CD4-positive, alpha-beta T cell treated with Interferon gamma for 1 hour (primary cell): Measurements from ENCODE around the gene LRRK2.
"Not testable (repeated sequence)": the region's sequence is repeated elsewhere in the genome, so short reads cannot be mapped to it uniquely, and the experiment has no call there.

Experiments
- DNase-seq: peaks from one replicate; pipeline ENCODE4 v3.0.0-alpha.2; 2020

The LRRK2 gene

DNA sequence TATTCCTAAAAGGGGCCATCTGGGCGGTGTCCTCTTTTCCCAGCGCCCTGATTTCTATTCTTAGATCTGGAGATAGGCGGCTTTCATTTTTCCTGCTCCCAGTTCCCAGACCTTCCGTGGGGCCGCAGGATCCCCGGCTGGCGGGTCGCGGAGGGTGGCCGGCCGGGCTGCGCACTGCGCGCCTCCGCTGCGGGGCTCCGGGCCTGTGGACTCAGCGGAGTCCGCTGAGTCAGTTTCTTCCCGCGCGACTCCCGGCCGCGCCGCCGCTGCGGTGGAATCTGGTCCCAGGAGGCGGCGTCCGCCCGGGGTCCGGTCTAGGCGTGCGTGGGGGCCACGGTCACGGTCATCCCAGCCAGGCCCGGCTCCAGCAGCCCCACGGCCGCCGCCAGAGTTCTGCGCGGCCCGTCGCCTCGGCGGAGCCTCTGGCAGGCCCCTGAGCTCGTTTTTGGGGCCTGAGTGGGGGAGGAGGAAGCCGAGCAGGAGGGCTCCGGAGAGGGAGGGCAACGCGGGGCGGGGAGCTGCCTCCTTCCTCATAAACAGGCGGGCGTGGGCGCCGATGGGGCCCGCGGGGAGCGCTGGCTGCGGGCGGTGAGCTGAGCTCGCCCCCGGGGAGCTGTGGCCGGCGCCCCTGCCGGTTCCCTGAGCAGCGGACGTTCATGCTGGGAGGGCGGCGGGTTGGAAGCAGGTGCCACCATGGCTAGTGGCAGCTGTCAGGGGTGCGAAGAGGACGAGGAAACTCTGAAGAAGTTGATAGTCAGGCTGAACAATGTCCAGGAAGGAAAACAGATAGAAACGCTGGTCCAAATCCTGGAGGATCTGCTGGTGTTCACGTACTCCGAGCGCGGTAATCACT, at the start of gene LRRK2:
Gene LRRK2 (plus strand): TSS at position 559 of the 853 bp plus-strand sequence. CDS start 135 bp downstream, at position 694.
- DNase-seq: peak; percentile 84

DNA sequence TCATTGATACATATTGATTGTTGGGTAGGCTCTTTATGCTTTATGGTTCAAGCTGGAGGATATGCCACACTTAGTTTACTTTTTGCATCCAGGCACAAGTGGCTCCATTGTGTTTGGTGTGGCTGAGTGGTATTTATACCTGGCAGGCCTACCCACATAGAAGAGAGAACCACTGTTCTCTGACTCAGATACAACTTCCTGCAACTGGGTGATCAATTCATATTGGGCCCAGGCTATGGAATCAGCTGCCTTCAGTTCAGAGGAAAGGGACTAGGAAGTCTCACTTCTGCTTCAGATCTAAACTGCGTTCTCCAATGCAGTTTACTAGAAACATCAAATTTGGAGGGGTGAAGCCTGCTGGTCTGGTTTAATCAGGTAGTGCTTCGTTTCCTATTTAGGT, 49.8 kb upstream of the LRRK2 start:
- DNase-seq: no peak

DNA sequence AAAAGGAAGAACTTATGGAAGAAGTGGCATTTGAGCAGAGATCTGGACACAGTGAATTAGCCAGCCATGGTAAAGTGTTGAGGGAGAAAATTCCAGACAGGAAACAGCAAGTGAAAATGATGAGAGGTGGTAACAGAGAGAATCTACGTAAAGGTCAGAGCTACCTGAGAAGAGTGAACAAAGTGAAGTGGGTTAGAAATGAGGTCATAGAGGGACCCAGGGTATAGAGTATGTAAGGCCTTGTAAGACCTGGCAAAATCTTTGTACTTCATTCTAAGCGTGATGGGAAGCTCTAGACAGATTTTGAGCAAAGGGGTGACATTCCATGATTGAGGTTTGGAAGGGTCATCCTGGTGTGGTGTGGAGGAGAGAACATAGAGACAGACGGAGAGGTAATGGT, 49.3 kb upstream of the LRRK2 start:
- DNase-seq: no peak

DNA sequence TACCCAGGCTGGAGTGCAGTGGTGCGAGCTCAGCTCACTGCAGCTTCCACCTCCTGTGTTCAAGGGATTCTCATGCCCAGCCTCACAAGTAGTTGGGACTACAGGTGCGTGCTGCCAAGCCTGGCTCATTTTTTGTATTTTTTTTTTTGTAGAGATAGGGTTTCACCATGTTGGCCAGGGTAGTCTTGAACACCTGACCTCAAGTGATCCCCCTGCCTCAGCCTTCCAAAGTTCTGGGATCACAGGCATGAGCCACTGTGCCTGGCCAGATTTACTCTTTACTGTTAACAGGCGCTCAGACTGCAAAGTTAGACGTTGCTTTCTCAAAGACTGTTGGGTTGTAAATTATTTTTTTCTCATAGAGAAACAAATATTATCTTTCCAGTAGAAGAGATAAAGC, 46.1 kb upstream of the LRRK2 start:
- no peak for DNase-seq

DNA sequence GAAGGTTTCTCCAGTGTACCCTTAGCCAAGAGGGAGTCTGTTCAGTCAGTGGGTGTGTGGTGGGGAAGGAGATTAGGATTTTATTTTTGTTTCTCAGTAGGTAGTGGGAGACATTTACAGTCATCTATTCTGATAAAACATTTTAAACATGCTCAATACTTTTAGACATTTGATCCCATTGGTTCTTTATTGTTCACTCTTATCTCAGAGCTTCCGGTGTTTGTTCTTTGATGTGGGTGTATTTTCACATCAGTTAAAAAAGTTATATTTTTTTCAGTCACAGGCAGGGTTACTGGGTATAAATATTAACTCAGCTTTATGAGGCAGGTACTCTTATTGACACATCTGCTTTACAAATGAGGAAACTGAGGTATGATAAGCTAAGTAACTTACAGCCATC, 43.3 kb upstream of the LRRK2 start:
- DNase-seq: no peak

DNA sequence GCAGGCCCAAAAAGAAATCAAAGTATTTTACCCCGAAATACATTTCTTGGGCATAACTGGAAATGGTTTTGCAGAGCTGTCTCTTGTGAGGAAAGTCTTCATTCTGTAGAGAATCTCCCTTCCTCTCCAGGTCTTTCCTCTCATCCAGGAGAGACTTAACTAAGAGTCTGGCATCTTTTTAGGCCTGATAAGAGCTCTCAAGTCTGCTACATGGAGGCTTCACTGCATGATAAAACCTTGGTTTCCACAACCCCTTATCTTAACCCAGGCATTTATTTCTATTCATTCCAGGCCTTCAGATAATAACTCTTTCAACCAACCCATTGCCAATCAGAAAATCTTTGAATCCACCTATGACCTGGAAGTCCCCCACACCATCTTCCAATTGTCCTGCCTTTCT, 41.1 kb upstream of the LRRK2 start:
- no peak for DNase-seq

DNA sequence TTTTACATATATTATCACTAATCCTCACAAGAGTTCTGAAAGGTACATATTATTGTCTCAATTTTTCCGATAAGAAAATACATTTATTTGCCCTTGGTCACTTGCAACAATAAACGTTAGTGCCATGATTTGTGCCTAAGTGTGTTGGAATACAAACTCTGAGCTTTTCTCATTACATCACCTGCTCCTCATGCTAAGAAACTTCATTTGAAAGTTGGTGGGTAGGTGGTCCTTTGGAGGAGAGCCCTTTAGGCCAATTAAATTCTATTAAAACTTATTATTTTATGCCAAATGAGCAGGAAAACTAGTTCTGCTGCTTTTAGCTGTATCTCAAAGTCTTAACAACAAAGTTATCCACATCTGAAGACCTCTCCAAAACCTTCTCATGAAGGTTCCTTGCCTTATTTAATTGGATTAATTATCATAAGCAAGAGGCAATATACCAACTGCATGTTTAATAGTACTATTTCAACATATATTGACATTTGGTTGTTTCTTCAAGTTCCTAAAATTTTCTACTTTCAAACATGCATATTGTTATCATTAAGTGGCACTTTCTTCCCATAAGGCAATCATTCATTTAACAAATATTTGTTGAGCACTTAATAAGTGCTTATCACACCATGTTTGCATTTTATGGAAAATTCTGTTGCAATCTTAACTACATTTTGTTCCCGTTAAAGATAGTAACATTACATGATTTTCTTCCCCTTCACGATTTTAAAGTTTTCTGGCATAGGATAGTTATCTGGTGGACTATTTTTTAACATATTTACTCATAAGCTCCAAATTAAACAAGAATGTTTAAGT, 40.1 kb upstream of the LRRK2 start:
- DNase-seq: no peak

DNA sequence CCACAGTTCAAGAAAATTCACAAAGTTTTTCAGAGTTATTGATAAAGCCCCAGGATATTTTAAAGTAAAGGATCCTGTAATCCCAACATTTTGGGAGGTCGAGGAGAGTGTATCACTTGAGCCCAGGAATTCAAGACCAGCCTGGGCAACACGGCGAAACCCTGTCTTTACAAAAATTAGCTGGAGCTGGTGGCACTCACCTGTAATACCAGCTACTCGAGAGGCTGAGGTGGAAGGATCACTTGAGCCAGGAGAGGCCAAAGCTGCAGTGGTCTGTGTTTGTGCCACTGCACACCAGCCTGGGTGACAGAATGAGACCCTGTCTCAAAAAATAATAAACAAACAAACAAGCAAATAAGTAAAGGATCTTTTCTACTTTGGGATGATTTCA, 39.5 kb upstream of the LRRK2 start:
- no peak for DNase-seq

DNA sequence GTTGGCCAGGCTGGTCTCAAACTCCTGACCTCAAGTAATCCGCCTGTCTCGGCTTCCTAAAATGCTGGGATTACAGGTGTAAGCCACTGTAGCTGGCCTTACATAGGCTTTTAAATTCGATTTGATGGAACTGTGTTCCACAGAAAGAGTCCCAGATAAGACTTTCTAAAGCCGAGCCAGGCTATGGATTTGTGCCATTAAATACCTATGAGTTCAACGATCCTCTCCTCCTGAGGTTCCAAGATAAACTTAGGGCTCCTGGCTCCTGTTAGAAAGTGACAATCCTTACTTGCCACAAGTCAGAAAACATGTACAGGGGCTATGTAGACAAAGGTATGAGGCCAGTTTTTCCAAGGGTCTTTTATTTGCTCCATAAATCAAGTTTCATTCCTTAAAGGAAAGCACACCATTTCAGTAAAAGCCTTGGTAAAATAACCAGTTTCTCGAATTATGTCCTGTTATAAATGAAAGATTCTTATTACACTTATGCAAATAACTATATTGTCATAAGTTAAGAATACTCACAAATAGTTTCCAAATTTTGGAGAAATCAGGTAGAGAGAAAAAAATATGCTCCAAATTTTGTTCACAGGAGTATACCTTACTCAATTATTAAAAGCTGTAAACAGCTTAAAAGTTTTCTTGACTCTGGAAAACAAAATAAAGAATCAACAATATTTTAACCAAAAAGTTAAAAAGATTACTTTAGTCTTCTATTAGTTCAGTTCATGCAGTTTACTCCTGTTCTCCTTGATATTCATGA, 36.1 kb upstream of the LRRK2 start:
- DNase-seq: no peak

DNA sequence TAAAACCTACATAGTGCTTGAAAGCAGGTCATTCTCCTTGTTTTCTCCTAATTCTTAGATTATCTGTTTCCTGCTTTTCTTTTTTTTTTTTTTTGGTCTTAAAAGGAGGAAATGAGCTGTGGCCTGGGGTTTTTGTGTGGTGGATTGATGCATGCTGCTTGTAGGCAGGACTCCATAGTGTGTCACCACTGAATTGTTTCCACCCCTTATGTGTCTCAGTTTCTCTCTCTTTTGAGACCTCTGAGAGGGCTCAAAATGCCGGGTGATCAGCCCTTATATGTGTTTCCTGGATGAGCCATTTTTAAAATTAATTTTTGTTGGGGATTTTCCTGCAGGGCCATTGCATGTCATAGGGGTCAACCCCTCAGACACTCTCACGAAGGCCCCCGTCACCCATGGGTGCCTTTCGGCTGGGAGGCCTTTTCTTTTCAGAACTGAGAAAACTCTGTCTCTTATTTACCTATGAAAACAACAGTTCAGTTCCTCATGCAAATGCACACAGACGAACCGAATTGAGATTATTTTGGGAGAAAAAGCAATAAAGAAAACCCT, 32.0 kb upstream of the LRRK2 start:
- DNase-seq: peak; percentile 18

DNA sequence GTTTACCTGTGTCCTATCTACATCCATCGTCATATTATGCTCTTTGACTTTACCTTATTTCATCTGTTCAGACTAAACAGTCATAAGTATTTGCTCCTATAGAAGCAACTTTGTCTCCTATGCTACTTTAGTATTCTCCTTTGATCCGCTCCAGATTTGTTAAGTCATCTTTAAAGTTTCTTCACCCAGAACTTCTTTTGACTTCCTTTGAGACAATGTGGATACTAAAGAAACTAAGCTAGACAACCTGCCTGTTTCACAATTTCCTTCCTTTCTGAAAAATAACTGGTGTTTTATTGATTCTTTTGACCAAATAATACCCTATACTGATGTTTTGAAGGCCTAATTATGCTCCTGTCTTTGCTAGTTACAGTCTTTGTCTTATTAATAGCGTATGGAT, 30.0 kb upstream of the LRRK2 start:
- DNase-seq: no peak

DNA sequence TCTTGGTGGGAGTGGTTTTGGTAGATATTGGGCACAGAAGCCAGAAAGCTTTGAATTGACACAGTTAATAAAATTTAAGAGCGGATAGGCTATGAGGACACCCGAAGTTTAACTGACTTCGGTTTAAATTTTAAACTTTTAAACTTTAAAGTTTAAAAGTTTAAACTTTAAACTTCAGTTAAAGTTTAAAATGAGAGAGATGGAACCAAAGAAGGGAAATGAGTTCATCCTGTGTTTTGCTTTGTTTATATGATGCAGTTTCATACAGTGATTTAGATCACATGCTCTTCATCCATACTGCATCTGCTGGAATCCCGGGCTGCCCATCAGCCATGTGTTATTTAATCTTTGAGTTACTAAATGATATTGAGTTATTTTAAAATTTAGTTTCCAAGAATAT, 27.2 kb upstream of the LRRK2 start:
- no peak for DNase-seq

DNA sequence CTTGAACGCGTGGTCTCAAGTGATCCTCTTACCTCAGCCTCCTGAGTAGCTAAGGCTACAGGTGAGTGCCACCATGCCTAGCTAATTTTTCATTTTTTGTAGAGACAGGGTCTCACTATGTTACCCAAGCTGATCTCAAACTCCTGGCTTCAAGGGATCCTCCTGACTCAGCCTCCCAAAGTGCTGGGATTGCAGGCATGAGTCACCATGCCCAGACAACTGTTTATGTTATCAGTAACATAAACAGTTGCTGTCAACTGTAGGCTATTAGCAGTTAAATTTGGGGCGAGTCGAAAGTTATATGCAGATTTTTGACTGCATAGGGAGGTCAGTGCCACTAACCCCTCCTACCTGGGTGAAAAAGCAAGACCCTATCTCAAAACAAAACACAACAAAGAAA, 26.2 kb upstream of the LRRK2 start:
- no peak for DNase-seq

DNA sequence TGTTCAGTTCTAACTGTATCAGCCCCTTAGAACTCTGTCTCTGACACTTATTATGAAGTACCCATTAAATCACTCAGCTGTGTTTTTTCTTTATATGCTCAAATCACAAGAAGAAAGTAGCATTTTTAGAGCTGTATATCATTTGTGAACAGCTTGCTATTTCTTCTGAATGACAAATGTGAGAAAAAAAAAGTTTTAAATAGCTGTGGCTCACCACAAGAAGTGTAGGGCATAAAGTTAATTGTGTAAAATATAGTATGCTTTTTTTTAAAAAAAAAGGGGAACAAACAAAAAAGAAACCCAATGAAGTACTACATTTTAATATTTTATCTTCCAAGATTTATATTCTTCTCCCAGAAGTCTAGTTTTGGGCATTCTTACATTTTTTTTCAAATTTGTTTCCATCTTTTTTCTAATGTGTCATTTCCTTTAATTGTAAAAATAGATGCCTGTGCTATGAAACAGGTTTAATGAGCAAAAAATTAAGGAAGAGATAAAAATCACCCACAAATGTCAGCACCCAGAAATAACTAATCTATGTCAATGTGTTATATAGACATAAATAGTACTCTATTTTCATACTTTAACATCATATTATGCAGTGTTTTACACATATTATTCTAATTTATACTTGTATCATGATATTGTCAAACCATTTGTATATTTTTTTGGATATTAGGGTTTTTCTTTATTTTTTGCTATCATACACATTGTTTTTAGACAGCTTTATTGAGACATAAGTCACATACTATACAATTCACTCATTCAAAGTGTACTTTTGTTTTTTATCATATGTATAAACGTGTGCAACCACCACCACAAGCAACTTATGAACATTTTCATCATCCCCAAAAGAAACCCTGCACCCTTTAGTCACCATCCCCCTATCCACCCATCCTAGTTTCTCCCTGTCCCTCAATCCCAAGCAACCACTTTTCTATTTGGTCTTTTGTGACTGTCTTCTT, 22.4 kb upstream of the LRRK2 start:
- DNase-seq: no peak

DNA sequence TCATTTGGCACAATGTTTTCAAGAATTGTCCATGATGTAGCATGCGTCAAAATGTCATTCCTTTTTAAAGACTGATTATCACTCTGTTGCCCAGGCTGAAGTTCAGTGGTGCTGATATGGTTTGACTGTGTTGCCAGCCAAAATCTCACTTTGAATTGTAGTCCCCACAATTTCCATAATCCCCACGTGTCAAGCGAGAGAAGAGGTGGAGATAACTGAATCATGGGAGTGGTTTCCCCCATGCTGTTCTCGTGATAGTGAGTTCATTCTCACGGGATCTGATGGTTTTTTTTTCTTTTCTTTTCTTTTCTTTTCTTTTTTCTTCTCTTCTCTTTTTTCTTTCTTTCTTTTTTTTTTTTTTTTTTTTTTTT, 21.8 kb upstream of the LRRK2 start:
- DNase-seq: no peak

DNA sequence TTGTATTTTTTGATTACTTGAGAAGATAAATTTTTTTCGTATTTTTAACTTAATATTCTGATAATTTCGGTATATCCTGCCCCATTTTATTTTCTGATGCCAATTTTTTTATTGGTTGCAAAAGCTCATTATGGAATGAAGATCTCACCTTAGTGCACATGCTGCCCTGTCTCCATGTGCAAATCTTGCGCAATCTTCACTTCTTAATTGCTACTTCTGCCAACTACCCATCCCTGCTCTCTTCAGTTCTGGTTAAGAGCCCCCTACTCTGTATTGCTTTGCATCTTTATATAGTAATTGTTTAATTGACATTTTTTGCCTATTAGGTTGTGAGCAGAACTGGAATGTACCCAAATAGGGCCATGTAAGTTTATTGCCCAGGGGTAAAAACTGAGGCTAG, 20.5 kb upstream of the LRRK2 start:
- no peak for DNase-seq

DNA sequence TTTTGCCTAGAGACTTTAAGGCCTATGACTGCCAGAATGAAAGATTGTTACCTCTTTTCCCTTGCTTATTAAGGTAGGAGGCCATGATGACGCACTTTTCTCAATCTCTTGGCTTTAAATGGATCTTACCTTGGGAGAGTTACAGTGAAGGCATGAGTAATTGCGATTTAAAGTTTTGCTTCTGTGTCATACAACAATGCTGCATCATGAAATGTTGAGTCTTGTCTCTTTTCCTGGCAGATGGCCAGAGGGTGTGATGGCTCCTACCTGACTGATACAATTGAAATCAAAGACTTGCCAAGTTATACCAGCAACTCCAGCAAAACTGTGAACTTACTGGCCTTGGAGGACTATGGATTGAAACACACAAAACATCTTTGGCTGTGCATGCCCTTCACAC, 17.2 kb upstream of the LRRK2 start:
- DNase-seq: no peak

DNA sequence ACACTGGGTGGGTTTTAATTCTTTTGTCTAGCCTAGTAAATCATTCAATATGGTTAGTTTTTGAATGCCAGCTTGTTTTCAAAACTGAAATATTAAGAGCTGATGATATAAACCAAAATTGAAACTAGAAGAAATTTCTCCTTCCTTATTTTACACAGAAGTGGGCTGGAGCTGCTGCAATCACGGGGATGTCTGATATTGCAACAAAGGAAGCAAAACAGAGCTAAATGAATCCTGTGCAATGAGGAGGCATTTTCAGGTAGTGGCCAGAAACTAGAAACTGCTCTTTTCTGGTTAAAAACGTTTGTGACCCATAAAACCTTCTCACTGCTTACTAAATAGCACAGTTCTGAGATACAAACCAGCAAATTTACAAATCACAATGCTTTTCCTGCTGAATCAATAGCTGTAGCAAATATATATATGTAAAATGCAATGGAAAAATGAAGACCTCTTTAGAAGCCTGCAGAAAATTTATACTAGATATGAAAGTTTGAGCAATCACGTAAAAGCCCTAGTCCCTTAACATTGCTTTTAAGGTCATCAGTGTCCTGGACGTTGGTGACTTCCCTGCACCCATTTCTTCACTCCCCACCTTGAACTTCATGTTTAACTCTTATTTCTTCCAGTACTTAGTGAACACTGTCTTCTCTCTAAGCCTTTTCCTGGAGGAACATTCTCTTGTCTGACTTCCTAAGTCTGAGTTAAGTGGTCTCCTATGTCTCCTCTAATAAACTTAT, 15.9 kb upstream of the LRRK2 start:
- DNase-seq: peak; percentile 39

DNA sequence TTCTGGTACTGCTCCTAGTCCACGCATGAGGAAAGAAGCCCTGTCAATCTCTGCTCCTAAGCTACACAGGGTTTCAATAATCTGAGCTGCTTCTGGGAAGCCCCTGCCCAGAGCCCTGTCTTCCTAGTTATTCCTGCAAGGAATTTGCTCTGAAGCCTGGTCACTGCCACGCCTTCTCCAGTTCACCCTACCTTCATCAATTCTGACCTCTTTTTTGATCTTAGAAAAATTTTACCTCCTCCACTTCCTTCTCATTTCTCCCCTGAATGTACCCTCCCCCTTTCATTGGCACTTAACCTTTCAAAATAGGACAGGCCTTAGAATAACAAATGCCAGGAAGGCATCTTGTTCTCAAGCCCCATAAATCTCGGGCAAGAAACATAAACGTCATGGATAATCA, 14.9 kb upstream of the LRRK2 start:
- DNase-seq: no peak

DNA sequence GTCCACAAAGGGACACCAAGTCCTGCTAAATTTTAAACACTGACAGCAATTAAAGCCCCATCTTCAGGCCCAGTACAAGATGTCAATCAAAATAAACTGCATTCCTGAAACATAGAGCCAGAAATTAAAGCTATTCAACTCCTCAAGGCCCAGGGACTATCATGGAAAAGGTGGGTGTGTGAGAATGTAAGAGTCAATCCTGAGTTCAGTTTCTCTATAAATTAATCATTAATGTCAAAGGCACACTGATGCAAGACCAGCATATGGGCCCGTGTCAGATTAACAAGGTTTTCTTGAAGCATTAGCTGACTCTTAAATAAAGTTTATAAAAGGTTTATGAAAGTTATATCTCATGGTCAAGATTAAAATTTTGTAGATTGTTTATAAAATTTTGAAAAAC, 13.6 kb upstream of the LRRK2 start:
- DNase-seq: not testable (repeated sequence)

DNA sequence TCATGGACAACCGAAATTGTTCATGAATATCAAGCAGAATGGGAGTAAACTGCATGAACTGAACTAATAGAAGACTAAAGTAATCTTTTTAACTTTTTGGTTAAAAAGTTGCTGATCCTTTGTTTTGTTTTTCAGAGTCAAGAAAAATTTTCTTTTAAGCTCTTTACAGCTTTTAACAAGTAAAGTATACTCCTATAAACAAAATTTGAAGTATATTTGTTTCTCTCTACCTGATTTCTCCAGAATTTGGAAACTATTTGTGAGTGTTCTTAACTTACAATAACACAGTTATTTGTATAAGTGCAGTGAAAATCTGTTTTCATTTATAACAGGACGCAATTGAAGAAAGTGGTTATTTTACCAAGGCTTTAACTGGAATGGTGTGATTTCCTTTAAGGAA, 12.2 kb upstream of the LRRK2 start:
- no peak for DNase-seq
